HCT116 (cell line): Measurements from ENCODE around the gene TAS1R2. TPM values are rescaled to one million over a fixed set of nuclear protein-coding genes. Genes with fewer than 3 reads are reported as not detected.

Source experiments
- ATAC-seq: fragments of 200-7000 bp; cut with Tn5 transposase; 2 replicates; pipeline ENCODE4 v1.9.1; 2020; ENCODE audit warnings: mild to moderate bottlenecking, moderate library complexity
- BruUV-seq: library from RNA; stranded (reverse); fragments of 400-500 nt; replicated peaks from 2 replicates; lab custom pipeline; 2021; lab: Mats Ljungman, UMichigan
- CTCF ChIA-PET: fragments of 300-600 bp; sonication (Branson Sonifier 250); formaldehyde crosslinking; loops from one replicate; lab custom pipeline; 2021; ENCODE audit warnings: antibody characterized with exemption; lab: Charles Lee
- POLR2A ChIA-PET: fragments of 300-600, 350-600 bp; sonication (Branson Sonifier 250); formaldehyde crosslinking; loops from one replicate; lab custom pipeline; 2021; ENCODE audit warnings: antibody characterized with exemption; lab: Charles Lee
- RAD21 ChIA-PET, 2 experiments: fragments of 300-600 bp; sonication (Branson Sonifier 250); formaldehyde crosslinking; loops; one replicate each; lab custom pipeline; 2023; ENCODE audit warnings: low total read pairs in 2 of 2; ENCODE audit not compliant: uncharacterized antibody in 2 of 2, unreplicated experiment in 2 of 2, low non-redundant PET in 1 of 2; lab: Charles Lee
- DNase-seq: peaks from one replicate; pipeline ENCODE4 v3.0.0-alpha.2; 2010; ENCODE audit warnings: low read depth, low spot score
- H2AFZ ChIP-seq: fragments of 200-600 bp; shearing (Covaris generic), sonication (generic); 2 replicates; pipeline ENCODE4 v1.6.1; 2017; ENCODE audit warnings: low read depth, mixed run types, mixed read lengths, antibody characterized with exemption, low read length; ENCODE audit not compliant: poor library complexity, severe bottlenecking
- H3K27ac ChIP-seq: 2 replicates; pipeline ENCODE4 v1.5.1; 2012; ENCODE audit warnings: low read depth, low read length
- H3K27me3 ChIP-seq: fragments of 200-600 bp; sonication (generic); 2 replicates; pipeline ENCODE4 v1.6.1; 2016; ENCODE audit warnings: mixed run types, low read length, mixed read lengths; ENCODE audit not compliant: insufficient read depth
- H3K36me3 ChIP-seq, 2 experiments: fragments of 200-500 bp in 1 of 2; fragments of 200-600 bp in 1 of 2; sonication (Bioruptor generic) in 1 of 2; sonication (generic) in 1 of 2; 2 replicates each; pipeline versions ENCODE4 v1.5.1 to v1.6.1; 2014 to 2016; ENCODE audit warnings: low read length in 2 of 2, inconsistent platforms in 1 of 2, mixed read lengths in 1 of 2, mixed run types in 1 of 2; ENCODE audit not compliant: insufficient read depth in 2 of 2, control insufficient read depth in 1 of 2
- H3K4me1 ChIP-seq, 2 experiments: fragments of 200-600 bp in 1 of 2; sonication (generic) in 1 of 2; 2 replicates each; pipeline versions ENCODE4 v1.5.1 to v1.6.1; 2012 to 2017; ENCODE audit warnings: low read length in 2 of 2, inconsistent platforms in 1 of 2, mild to moderate bottlenecking in 1 of 2, mixed read lengths in 1 of 2, mixed run types in 1 of 2, moderate library complexity in 1 of 2; ENCODE audit not compliant: insufficient read depth in 2 of 2, control insufficient read depth in 1 of 2
- H3K4me2 ChIP-seq: fragments of 200-600 bp; sonication (generic); 2 replicates; pipeline ENCODE4 v1.6.1; 2017; ENCODE audit warnings: mixed run types, low read length, mixed read lengths
- H3K4me3 ChIP-seq, 2 experiments: fragments of 200-600 bp in 1 of 2; sonication (generic) in 1 of 2; replicated peaks in 1 of 2; 2 replicates each; pipeline ENCODE4 v1.5.1; 2011 to 2016; ENCODE audit warnings: low read length in 2 of 2, control low read depth in 1 of 2, low read depth in 1 of 2, mild to moderate bottlenecking in 1 of 2, mixed read lengths in 1 of 2, mixed run types in 1 of 2
- H3K79me2 ChIP-seq: fragments of 200-600 bp; sonication (generic); 2 replicates; pipeline ENCODE4 v1.6.1; 2017; ENCODE audit warnings: mild to moderate bottlenecking, mixed run types, low read length, moderate library complexity, mixed read lengths; ENCODE audit not compliant: insufficient read depth
- H3K9ac ChIP-seq: fragments of 200-600 bp; sonication (generic); 2 replicates; pipeline ENCODE4 v1.6.1; 2016; ENCODE audit warnings: low read length, mixed read lengths
- H3K9me2 ChIP-seq: fragments of 200-600 bp; sonication (generic), shearing (Covaris generic); 2 replicates; pipeline ENCODE4 v1.6.1; 2017; ENCODE audit warnings: mixed run types, mild to moderate bottlenecking, moderate library complexity; ENCODE audit not compliant: insufficient read depth
- H3K9me3 ChIP-seq, 2 experiments: fragments of 200-500 bp in 1 of 2; fragments of 200-600 bp in 1 of 2; sonication (Bioruptor generic) in 1 of 2; sonication (generic) in 1 of 2; 2 replicates each; pipeline ENCODE4 v1.6.1; 2014 to 2017; ENCODE audit warnings: low read length in 2 of 2, mixed read lengths in 2 of 2, inconsistent platforms in 1 of 2, low read depth in 1 of 2, mild to moderate bottlenecking in 1 of 2, mixed run types in 1 of 2, moderate library complexity in 1 of 2; ENCODE audit not compliant: control insufficient read depth in 1 of 2, insufficient read depth in 1 of 2
- H4K20me1 ChIP-seq: fragments of 200-600 bp; sonication (generic), shearing (Covaris generic); 2 replicates; pipeline ENCODE4 v1.6.1; 2017; ENCODE audit warnings: mixed run types, mild to moderate bottlenecking, moderate library complexity; ENCODE audit not compliant: insufficient read depth
- CBX3 ChIP-seq: IDR thresholded peaks from 2 replicates; pipeline ENCODE4 v1.6.1; 2012; ENCODE audit warnings: low read depth
- CEBPB ChIP-seq: IDR thresholded peaks from 2 replicates; pipeline ENCODE4 v1.6.1; 2012; ENCODE audit warnings: low read depth
- CTCF ChIP-seq, 3 experiments: fragments of 200-600 bp in 1 of 3; sonication (generic) in 1 of 3; IDR thresholded peaks in 2 of 3; conservative IDR thresholded peaks in 1 of 3; 2 replicates each; pipeline ENCODE4 v1.5.1; 2012 to 2017; ENCODE audit warnings: low read depth in 2 of 3, low read length in 2 of 3, antibody characterized with exemption in 1 of 3, borderline replicate concordance in 1 of 3, control low read depth in 1 of 3, mild to moderate bottlenecking in 1 of 3, mixed read lengths in 1 of 3, mixed run types in 1 of 3, moderate library complexity in 1 of 3; ENCODE audit not compliant: insufficient read depth in 1 of 3
- ELF1 ChIP-seq: IDR thresholded peaks from 2 replicates; pipeline ENCODE4 v1.6.1; 2012; ENCODE audit warnings: low read depth, borderline replicate concordance
- FOSL1 ChIP-seq: IDR thresholded peaks from 2 replicates; pipeline ENCODE4 v1.6.1; 2012; ENCODE audit warnings: low read depth
- JUND ChIP-seq: IDR thresholded peaks from 2 replicates; pipeline ENCODE4 v1.6.1; 2012
- POLR2A ChIP-seq: IDR thresholded peaks from 2 replicates; pipeline ENCODE4 v1.7.0; 2011; ENCODE audit warnings: borderline replicate concordance; ENCODE audit not compliant: insufficient read depth, insufficient read length; ENCODE audit errors: extremely low read depth
- REST ChIP-seq: IDR thresholded peaks from 2 replicates; pipeline ENCODE4 v1.6.1; 2012; ENCODE audit warnings: low read depth
- SIN3A ChIP-seq: IDR thresholded peaks from 2 replicates; pipeline ENCODE4 v1.6.1; 2012; ENCODE audit warnings: low read depth
- SP1 ChIP-seq: IDR thresholded peaks from 2 replicates; pipeline ENCODE4 v1.6.1; 2012; ENCODE audit warnings: low read depth
- SRF ChIP-seq: IDR thresholded peaks from 2 replicates; pipeline ENCODE4 v1.6.1; 2012; ENCODE audit warnings: low read depth
- TCF7L2 ChIP-seq: IDR thresholded peaks from 2 replicates; pipeline ENCODE4 v1.7.0; 2011; ENCODE audit warnings: borderline replicate concordance, inconsistent platforms; ENCODE audit not compliant: insufficient read depth, insufficient read length; ENCODE audit errors: extremely low read depth
- ZBTB33 ChIP-seq: IDR thresholded peaks from 2 replicates; pipeline ENCODE4 v1.6.1; 2011; ENCODE audit warnings: mild to moderate bottlenecking, low read length, moderate library complexity; ENCODE audit not compliant: insufficient replicate concordance; ENCODE audit errors: extremely low read depth
- ZFX ChIP-seq: fragments of 450-650 bp; IDR thresholded peaks from 2 replicates; pipeline ENCODE4 v1.6.1; 2017
- ZNF274 ChIP-seq: fragments of 200-500 bp; sonication (Bioruptor generic); IDR thresholded peaks from 2 replicates; pipeline ENCODE4 v1.6.1; 2014; ENCODE audit warnings: mild to moderate bottlenecking, low read depth, low read length, inconsistent platforms
- intact Hi-C: fragments of 100-400 bp; cut with micrococcal nuclease; formaldehyde crosslinking; loops from 2 replicates; pipeline ENCODE4 v1.10.0; 2022
- total RNA-seq: library from RNA; stranded (reverse); gene quantifications from one replicate; pipeline ENCODE4 v1.2.1, GENCODE V29; 2021; ENCODE audit not compliant: unreplicated experiment

TAS1R2 gene
- total RNA-seq, 1 experiment from 2014 or later, result not detected

DNA sequence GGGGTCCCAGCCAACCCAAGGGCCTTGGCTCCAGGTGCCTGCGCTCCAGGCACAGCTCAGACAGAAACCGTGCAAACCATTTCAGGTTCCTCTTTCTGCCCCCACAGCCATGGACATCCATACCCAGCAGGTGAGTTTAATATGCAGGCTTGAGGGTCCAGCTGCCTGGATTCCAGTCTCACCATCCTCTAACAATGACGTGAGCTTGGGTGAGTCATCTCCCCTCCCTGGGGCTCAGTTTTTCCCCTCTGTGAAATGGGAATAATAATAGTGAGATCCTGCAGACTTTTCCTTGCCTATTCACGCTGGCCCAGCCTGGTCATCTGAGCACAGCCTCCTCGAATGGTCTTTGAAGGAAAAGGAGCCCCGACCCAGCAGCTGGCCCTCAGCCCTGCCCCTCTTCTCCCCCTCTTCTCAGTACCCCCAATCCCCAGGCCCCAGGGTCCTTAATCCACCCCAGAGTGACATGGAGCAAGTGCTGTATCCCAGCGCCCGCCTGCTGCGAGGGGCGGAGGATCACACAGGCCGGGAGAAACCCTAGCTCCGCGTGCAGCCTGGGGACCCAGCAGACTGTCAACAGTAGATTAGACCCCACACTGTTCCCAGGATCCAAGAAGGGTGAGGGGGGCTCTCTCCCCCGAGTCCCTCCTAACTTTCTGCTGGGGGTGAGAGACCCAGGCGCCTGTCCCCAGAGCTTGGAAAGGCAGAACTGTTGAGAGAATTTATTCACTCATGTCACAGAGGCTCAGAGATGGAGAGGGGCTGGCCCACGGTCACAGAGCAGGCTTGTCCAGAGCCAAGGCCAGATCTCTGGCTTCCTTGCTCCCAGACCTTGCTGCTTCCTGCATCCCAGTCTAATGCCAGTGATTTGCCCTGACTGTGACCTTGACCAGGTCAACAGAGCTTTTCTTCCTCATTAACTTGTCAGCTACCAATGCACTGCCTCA, 49.2 kb downstream of the TAS1R2 start:
- intact Hi-C loops, result no loop called here
- ChIA-PET CTCF (interaction anchor here (0.8 to 1.8 kb wide), 2 partner anchors 11 to 213 kb away, joined by 3 to 5 read pairs; no protein-coding TSS in a partner anchor), POLR2A (no interaction called here)

More for the DNA sequence above, 49.2 kb downstream of the TAS1R2 start:
- no peak overlapping the region for H3K4me2 ChIP-seq
- H3K27ac ChIP-seq, result no peak overlapping the region
- no peak overlapping the region for H3K4me3 ChIP-seq
- peaks cover 0 to 4% of the 10 kb centered on the region in 2 experiments; a peak in 1 of 4 replicates for H3K4me1 ChIP-seq
- no peaks in the 10 kb centered on the region for H4K20me1 ChIP-seq
- DNase-seq (no peak), ATAC-seq (no peak)
- H3K9me2 ChIP-seq, result no peaks in the 10 kb centered on the region
- H3K9ac ChIP-seq, result no peak overlapping the region
- TF ChIP-seq CBX3, result no peak
- TF ChIP-seq TCF7L2, result no peak
- TF ChIP-seq POLR2A, result no peak
- no peak for TF ChIP-seq ELF1
- TF ChIP-seq SIN3A, result no peak
- no peak for TF ChIP-seq FOSL1
- TF ChIP-seq ZBTB33, result no peak
- TF ChIP-seq SP1, result no peak
- TF ChIP-seq SRF, result no peak
- no peak for TF ChIP-seq ZNF274
- no peak for TF ChIP-seq REST
- no peak for TF ChIP-seq CEBPB
- no peak for TF ChIP-seq ZFX
- TF ChIP-seq JUND, result no peak
- TF ChIP-seq CTCF (IDR thresholded peaks at IDR 0.05 in 2 of 3, conservative IDR thresholded peaks at IDR 0.05 in 1 of 3; ENCODE audit: borderline replicate concordance in 1 of 3, insufficient read depth in 1 of 3, low read depth in 2 of 3, low read length in 2 of 3), result no peak
- TF ChIP-seq, all 23 proteins: peak for 0
- no TSS peak for BruUV-seq
- H3K79me2 ChIP-seq, result no peaks in the 10 kb centered on the region
- no peaks in the 10 kb centered on the region for H3K36me3 ChIP-seq
- no peaks in the 10 kb centered on the region for H3K27me3 ChIP-seq
- H3K9me3 ChIP-seq, result no peaks in the 10 kb centered on the region
- no peak overlapping the region for H2AFZ ChIP-seq
- RAD21 ChIA-PET, result no interaction called here
